GM10266 (cell line): ENCODE data around the gene CDC14A.
"Not testable (repeated sequence)": the region's sequence is repeated elsewhere in the genome, so short reads cannot be mapped to it uniquely, and the experiment has no call there.

ENCODE experiments used
- DNase-seq: peaks from one replicate; pipeline ENCODE4 v3.0.0; 2012; ENCODE audit errors: extremely low spot score
- TF ChIP-seq, protein P1 (sequence below): IDR thresholded peaks from 2 replicates; pipeline ENCODE4 v1.5.1; 2012; ENCODE audit warnings: mild to moderate bottlenecking, low read depth; ENCODE audit not compliant: control insufficient read depth, insufficient read depth; ENCODE audit errors: missing control alignments

Gene CDC14A

DNA sequence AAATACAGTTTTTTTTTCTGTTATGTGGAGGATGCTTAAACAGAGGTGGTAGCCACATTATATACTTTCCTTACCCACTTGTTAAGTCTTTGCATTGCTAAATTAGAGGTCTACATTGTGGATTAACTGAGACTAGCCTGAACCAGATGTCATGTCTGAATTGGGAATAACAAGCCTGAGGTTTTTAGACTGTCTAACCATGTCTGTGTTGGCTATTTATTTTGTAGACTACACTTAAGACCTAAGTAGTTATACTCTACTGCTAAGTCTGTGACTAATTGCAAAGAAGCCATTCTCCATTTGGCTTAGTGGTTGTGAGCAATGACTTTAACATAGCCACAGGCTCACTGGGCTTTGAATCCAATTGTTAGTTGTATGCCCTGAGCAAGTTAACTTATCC lies 45.4 kb downstream of the CDC14A start:
- TF ChIP-seq, protein P1, sequence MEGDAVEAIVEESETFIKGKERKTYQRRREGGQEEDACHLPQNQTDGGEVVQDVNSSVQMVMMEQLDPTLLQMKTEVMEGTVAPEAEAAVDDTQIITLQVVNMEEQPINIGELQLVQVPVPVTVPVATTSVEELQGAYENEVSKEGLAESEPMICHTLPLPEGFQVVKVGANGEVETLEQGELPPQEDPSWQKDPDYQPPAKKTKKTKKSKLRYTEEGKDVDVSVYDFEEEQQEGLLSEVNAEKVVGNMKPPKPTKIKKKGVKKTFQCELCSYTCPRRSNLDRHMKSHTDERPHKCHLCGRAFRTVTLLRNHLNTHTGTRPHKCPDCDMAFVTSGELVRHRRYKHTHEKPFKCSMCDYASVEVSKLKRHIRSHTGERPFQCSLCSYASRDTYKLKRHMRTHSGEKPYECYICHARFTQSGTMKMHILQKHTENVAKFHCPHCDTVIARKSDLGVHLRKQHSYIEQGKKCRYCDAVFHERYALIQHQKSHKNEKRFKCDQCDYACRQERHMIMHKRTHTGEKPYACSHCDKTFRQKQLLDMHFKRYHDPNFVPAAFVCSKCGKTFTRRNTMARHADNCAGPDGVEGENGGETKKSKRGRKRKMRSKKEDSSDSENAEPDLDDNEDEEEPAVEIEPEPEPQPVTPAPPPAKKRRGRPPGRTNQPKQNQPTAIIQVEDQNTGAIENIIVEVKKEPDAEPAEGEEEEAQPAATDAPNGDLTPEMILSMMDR: no peak
- no peak for DNase-seq

DNA sequence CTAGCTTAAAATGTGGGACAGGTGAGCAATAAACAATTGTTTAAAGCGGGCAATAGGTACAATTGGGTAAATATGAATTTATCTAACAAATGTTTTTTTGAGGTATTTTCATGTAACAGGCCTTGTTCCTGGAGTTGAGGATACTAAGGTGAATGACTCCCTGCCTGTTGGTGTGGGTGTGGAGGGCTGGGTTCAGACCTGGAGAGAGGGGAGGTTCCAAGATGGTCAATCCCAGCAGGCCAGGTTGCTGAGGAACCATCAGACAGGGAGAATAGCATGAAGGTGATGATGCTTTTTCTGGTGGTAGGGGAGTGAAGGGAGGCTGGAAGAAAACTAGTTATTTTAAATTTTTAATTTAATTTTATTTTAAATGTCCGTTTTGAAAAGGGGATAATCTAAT lies 46.3 kb downstream of the CDC14A start:
- no peak for DNase-seq
- TF ChIP-seq, protein P1: no peak

DNA sequence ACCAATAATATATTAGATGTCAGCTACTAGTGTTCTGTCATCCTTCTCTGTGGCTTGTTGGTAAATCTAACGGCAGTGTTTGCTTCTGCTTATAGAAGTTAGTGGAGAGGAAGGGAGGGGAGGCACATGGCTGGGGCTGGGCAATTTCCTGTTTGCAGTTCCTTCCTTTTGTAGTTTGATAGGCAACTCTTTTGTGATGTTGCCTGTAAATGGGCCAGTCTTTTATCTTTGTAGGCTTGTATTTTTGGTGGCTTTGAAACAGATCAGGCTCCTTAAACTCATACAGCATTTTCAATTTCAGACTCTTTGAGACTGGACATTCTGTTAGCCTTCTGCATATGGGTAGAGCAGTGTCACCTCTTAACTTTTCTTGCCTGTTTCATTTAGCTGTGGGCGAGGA lies 48.1 kb downstream of the CDC14A start:
- no peak for DNase-seq
- TF ChIP-seq, protein P1: no peak

GRCh38 chr1:100404821-100405220 lies 52.5 kb downstream of the CDC14A start:
- no peak for DNase-seq
- TF ChIP-seq, protein P1: no peak

DNA sequence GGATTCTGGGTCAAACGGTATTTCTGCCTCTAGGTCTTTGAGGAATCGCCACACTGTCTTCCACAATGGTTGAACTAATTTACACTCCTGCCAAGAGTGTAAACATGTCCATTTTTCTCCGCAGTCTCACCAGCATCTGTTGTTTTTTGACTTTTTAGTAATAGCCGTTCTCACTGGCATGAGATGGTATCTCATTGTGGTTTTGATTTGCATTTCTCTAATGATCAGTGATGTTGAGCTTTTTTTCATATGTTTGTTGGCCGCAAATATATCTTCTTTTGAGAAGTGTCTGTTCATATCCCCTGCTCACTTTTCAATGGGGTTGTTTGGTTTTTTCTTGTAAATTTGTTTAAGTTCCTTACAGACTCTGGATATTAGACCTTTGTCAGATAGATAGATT lies 53.6 kb downstream of the CDC14A start:
- not testable (repeated sequence) for DNase-seq

GRCh38 chr1:100407390-100407789 lies 55.1 kb downstream of the CDC14A start:
- DNase-seq: not testable (repeated sequence)

GRCh38 chr1:100411019-100411418 lies 58.7 kb downstream of the CDC14A start:
- TF ChIP-seq, protein P1: no peak
- DNase-seq: no peak

GRCh38 chr1:100411574-100411973 lies 59.3 kb downstream of the CDC14A start:
- no peak for DNase-seq
- TF ChIP-seq, protein P1: no peak
